HL-60 (cell line): ENCODE measurements around the gene AKAP12.

ENCODE experiments used
- DNase-seq, 2 experiments: peaks; one replicate each; pipeline ENCODE4 v3.0.0-alpha.2; 2010 to 2020; ENCODE audit warnings: low read depth in 1 of 2, low spot score in 1 of 2
- H3K27ac ChIP-seq: fragments of 250-450 bp; sonication (Bioruptor Pico); replicated peaks from 2 replicates; pipeline ENCODE4 v1.5.1; 2020; ENCODE audit warnings: mild to moderate bottlenecking, moderate library complexity
- H3K27me3 ChIP-seq: fragments of 250-450 bp; sonication (Bioruptor Pico); 2 replicates; pipeline ENCODE4 v1.5.1; 2021; ENCODE audit warnings: mild to moderate bottlenecking, moderate library complexity; ENCODE audit not compliant: insufficient read depth, poor library complexity, severe bottlenecking
- H3K4me3 ChIP-seq: replicated peaks from 2 replicates; pipeline ENCODE4 v1.5.1; 2011; ENCODE audit warnings: mild to moderate bottlenecking, control low read depth, low read length; ENCODE audit not compliant: insufficient read depth
- CTCF ChIP-seq: IDR thresholded peaks from one replicate; pipeline ENCODE4 v1.5.1; 2011; ENCODE audit warnings: low read length, control low read depth, inconsistent platforms; ENCODE audit not compliant: insufficient read depth
- GABPA ChIP-seq: IDR thresholded peaks from 2 replicates; pipeline ENCODE4 v1.6.1; 2012; ENCODE audit warnings: low read depth
- POLR2AphosphoS5 ChIP-seq: IDR thresholded peaks from 2 replicates; pipeline ENCODE4 v1.6.1; 2012; ENCODE audit warnings: low read depth
- REST ChIP-seq: IDR thresholded peaks from 2 replicates; pipeline ENCODE4 v1.6.1; 2012; ENCODE audit warnings: low read depth; ENCODE audit not compliant: insufficient replicate concordance
- SPI1 ChIP-seq: IDR thresholded peaks from 2 replicates; pipeline ENCODE4 v1.6.1; 2012; ENCODE audit warnings: low read depth, mild to moderate bottlenecking, borderline replicate concordance

AKAP12 gene

GRCh38 chr6:151293688-151294016 lies 53.9 kb downstream of the AKAP12 start:
- H3K4me3 ChIP-seq, result no peak overlapping the region
- TF ChIP-seq POLR2AphosphoS5, result no peak
- TF ChIP-seq SPI1, result no peak
- no peak for TF ChIP-seq GABPA
- TF ChIP-seq CTCF, result no peak
- no peak for TF ChIP-seq REST
- no peak overlapping the region for H3K27ac ChIP-seq
- H3K27me3 ChIP-seq, result peaks cover 10% of the 10 kb centered on the region
- DNase-seq, result no peak

GRCh38 chr6:151294561-151295101 lies 54.9 kb downstream of the AKAP12 start:
- TF ChIP-seq REST (no peak), GABPA (no peak), SPI1 (no peak), POLR2AphosphoS5 (no peak), CTCF (no peak)
- H3K27me3 ChIP-seq, result peaks cover 10% of the 10 kb centered on the region
- H3K27ac ChIP-seq, result no peak overlapping the region
- DNase-seq, result no peak
- no peak overlapping the region for H3K4me3 ChIP-seq

DNA sequence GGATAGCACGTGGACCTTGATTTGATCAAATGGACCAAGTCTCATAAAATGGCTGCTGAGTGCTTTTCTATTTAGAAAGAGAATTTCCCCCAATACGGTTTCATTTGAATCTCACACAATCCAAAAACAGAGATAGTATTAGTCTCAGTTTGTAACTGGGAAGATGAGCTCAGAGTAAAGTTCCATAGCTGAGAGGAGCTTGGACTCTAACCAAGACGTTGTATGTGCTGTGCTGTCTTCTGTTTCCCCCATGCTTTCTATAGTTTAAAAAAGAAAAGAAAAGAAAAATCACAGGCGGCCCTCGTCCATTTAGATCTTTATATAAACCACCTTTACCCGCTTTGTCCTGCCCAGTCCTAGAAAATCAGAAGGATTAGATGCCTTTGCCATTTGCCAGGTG lies 58.1 kb downstream of the AKAP12 start:
- no peak for DNase-seq
- TF ChIP-seq SPI1 (no peak), REST (no peak), GABPA (no peak), CTCF (no peak), POLR2AphosphoS5 (no peak)

More for the DNA sequence above, 58.1 kb downstream of the AKAP12 start:
- Histone ChIP-seq H3K4me3 (no peak overlapping the region), H3K27me3 (peaks cover 10% of the 10 kb centered on the region), H3K27ac (no peak overlapping the region)
